HG02870 (cell line): ENCODE results near the gene NFAT5.
"Not testable (repeated sequence)": the region's sequence is repeated elsewhere in the genome, so short reads cannot be mapped to it uniquely, and the experiment has no call there.

Experiments used
- ATAC-seq: cut with Tn5 transposase; IDR thresholded peaks from one replicate; pipeline ENCODE4 v1.9.1; 2021; ENCODE audit warnings: mild to moderate bottlenecking, moderate library complexity; ENCODE audit not compliant: unreplicated experiment

Gene NFAT5

GRCh38 chr16:69546663-69547062, 19.1 kb upstream of the NFAT5 start:
- not testable (repeated sequence) for ATAC-seq

GRCh38 chr16:69553332-69553731, 12.4 kb upstream of the NFAT5 start:
- no peak for ATAC-seq

- ATAC-seq = no peak
Observed at GRCh38 chr16:69554495-69554894, 11.3 kb upstream of the NFAT5 start.

GRCh38 chr16:69555437-69555836, 10.3 kb upstream of the NFAT5 start:
- ATAC-seq = no peak

- no peak for ATAC-seq
Observed at GRCh38 chr16:69555867-69556266, 9.9 kb upstream of the NFAT5 start.

- no peak for ATAC-seq
Observed at GRCh38 chr16:69559164-69559563, 6.6 kb upstream of the NFAT5 start.

GRCh38 chr16:69561367-69561766, 4.4 kb upstream of the NFAT5 start:
- not testable (repeated sequence) for ATAC-seq

- ATAC-seq = no peak
Observed at GRCh38 chr16:69561901-69562300, 3.9 kb upstream of the NFAT5 start.

GRCh38 chr16:69562813-69563212, 3.0 kb upstream of the NFAT5 start:
- no peak for ATAC-seq

- peak; percentile 40 for ATAC-seq
Observed at GRCh38 chr16:69563605-69564580, 1.9 kb upstream of the NFAT5 start.

GRCh38 chr16:69564845-69565670, 708 bp upstream of the NFAT5 start:
- peak; percentile 21 for ATAC-seq

- ATAC-seq = peak; percentile 16
Observed at GRCh38 chr16:69566240-69566980, 644 bp downstream of the NFAT5 start.

- ATAC-seq = no peak
Observed at GRCh38 chr16:69566981-69567680, 1.4 kb downstream of the NFAT5 start.

- ATAC-seq = no peak
Observed at GRCh38 chr16:69568676-69569075, 2.9 kb downstream of the NFAT5 start.

GRCh38 chr16:69578771-69579170, 13.0 kb downstream of the NFAT5 start:
- not testable (repeated sequence) for ATAC-seq

- ATAC-seq = no peak
Observed at GRCh38 chr16:69579783-69580481, 14.2 kb downstream of the NFAT5 start.

- no peak for ATAC-seq
Observed at GRCh38 chr16:69581297-69581696, 15.5 kb downstream of the NFAT5 start.

- ATAC-seq = not testable (repeated sequence)
Observed at GRCh38 chr16:69584493-69584892, 18.7 kb downstream of the NFAT5 start.

GRCh38 chr16:69589434-69590269, 23.9 kb downstream of the NFAT5 start:
- no peak for ATAC-seq
